GM18951 (cell line): ENCODE data around the gene NXN.
"Not testable (repeated sequence)": the region's sequence is repeated elsewhere in the genome, so short reads cannot be mapped to it uniquely, and the experiment has no call there.

ENCODE experiments used
- POLR2A ChIP-seq: IDR thresholded peaks from 4 replicates; pipeline ENCODE4 v1.6.1; 2011; ENCODE audit warnings: mild to moderate bottlenecking; ENCODE audit not compliant: insufficient read length, insufficient read depth; ENCODE audit errors: extremely low read depth
- in situ Hi-C: fragments of 300-500 bp; cut with MboI; formaldehyde crosslinking; loops from one replicate; pipeline ENCODE4 v1.12.0; 2022; ENCODE audit warnings: low sequenced_read_pairs, mixed read lengths, inconsistent platforms; ENCODE audit not compliant: unreplicated experiment

NXN gene

DNA sequence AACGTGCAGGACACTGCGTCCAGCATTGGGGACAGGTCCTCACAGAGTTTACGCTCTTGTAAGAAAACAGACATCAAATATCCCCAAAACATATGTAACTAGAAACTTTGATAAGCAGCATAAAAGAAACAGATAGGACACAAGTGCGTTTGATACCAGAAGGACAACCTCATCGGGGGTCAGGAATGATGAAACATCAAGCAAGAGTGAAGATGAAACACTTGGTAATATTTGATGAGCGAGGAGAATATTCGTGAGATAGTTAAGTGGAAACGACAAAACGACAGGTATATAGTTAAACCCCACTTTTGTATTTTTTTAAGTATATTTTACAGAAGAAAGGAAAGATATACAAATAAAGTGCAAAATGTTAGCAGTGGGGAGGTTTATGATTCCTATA, 55.9 kb downstream of the NXN start:
- in situ Hi-C loops: no loop called here
- no peak for TF ChIP-seq POLR2A

DNA sequence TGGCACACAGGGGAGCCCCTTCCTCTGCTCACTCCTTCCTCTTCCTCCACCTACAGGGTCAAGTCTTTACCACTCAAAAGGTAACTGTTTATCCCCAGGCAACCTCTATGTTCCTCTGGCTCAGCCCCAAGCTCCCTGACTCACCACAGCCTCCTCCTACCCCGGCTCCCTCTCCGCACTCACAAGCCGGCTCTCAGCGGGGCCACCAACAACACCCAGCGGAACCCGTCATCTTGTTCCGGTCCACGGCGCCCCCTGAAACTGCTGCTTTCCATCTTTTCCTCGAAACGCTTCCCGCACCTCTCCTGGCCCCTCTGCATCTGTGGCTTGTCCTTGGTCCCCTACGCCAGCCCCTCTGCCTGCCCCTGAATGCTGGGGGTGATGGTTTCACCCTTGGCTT, 58.4 kb downstream of the NXN start:
- in situ Hi-C loops: no loop called here
- no peak for TF ChIP-seq POLR2A

DNA sequence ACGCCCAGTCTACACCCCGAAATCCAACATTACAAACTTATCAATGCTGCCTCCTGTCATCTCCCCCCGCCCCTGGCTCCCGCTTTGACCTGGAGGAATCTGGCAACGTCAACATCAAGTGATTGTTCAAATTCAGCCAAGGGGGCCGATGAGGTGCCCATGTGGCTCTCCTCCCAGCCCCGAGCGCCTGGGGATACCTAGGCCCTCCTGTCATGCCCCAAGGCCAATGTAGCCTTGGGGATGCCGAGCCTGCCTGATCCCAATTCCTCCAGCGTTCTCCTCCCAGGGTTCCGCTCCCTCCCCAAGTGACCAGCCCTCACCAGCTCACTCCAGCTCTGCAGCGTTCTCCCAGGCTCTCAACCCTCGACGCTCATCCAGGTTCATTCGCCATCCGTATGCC, 59.4 kb downstream of the NXN start:
- in situ Hi-C loops: no loop called here
- TF ChIP-seq POLR2A: no peak

DNA sequence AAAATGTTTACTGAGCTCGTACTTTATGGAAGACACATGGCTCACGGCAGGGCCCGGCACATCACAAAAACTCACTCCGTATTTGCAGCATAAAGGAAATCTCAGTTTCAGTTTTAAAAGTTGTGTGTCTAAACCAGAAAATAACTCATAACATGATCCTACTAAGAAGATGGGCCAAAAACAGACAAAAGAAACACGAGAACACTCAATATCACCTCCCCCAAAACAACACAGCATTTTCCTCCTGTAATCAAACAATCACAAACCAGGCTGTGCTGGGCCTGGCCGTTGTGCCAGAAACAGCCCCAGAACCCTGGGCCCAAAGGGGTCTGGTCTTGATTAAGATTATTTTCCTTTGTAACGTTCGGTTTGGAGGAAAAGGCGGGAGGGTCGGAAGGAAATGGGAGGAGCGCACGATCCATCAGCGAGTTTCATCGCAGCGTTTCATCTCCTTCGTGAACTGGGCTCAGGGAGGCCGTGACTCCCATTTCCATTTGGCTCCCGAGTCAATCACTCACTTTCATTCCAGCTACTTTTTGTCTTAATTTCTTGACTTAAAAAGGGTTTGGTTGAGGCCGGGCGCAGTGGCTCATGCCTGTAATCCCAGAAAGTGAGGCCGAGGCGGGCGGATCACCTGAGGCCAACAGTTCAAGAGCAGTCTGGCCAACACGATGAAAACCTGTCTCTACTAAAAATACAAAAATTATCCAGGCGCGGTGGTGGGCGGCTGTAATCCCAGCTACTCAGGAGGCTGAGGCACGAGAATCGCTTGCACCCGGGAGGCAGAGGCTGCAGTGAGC, 61.4 kb downstream of the NXN start:
- TF ChIP-seq POLR2A: no peak
- in situ Hi-C loops: no loop called here

DNA sequence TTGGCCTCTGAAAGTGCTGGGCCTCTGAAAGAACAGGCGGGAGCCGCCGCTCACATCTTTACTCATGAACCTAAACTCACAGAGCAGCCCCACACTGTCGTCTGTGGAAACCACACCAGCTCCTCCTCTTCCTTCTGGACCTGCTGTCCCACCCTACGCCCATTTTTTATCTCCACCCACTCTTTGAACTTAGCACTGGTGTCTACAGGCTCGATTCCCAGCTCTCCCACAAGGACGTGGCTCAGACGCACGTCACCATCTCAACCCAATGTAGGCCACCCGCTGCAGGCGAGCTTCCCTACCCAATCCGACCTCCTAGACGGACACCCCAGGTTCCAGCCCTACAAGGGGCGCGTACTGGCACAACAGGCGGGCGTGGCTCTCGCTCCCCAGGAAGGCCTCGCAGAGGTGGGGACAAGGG, 62.2 kb downstream of the NXN start:
- no peak for TF ChIP-seq POLR2A

DNA sequence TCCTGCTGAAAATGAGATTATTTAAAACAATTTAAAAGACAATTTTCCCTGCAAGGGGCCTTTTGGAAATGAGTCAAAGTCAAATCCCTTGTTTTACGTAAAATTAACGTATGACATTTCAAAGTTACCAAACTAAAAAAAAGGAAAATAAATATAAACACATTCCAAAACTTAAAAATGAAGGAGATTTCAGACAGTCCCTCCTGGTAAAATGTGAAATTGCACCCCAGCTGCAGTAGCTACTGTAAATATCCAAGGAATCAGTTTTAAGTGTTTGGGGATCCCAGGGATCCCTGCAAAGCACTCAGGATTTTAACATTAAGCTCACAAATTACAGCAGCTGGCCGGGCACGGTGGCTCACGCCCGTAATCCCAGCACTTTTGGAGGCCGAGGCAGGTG, 63.3 kb downstream of the NXN start:
- in situ Hi-C loops: no loop called here
- no peak for TF ChIP-seq POLR2A

More for the DNA sequence above, 62.2 kb downstream of the NXN start:
- in situ Hi-C loops: no loop called here

DNA sequence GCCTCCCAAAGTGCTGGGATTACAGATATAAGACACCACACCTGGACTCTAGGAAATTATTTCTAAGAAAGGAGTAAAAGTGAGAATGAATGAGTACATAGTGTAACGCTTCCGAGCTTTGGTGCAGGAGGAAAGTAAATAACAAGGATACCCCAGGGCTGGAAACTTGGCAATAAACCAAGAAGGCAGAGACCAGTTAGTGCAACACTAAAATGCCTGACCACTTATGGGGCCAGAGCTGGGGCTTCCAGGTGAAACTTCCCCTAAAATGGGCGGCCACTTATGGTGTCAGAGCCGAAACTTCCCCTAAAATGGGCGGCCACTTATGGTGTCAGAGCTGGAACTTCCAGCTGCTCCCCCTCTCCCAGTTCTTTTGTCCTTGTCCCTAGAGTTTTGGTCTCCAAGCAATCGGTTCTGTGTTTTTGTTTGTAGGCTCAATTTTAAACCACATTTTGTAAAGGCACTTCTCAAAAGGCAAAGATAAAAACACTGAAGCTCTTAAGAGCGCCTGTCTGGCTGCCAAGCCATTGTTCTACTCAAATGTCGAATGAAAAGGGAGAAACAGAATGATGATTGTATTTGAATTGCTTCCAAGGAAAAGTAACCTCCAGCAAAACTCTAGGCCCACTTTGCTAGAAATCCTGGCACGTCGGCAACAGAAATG, 63.9 kb downstream of the NXN start:
- no peak for TF ChIP-seq POLR2A
- in situ Hi-C loops: no loop called here

DNA sequence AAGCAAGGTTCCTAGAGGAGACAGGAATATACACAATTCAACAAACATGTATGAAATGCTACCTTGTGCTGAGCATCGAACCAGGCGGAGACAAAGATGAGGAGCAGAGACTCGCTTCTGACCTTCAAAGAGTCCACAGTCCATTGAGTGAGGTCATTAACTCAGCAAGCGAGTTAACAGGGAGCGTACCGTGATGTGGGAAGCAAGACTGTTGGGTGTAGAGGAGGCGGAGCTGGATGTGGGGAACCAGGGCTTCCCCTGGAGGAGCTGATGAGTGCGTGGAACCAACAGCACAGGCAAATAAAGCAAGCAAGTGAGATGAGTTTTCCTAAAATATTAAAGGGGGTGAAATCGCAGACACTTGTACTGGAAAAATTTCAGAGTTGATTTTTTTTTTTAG, 65.0 kb downstream of the NXN start:
- TF ChIP-seq POLR2A: no peak
- in situ Hi-C loops: no loop called here

DNA sequence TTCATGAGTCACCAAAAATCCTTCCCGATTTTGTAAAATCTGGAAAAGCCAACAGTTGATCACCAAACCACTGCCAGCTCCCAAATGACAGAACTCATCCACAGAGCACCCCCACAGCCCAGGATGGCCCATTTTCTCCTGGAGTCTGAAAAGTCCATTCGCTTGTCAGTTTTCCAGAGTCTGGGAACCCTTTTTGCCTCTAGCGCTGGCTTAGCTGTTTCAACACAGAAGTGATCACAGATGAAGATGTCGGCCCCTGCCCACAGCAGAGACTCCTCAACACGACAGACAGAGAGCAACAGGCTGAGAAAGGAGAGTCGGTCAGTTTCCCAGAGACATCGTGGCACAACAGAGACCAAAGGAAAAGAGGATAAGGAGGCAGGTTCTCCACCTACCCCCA, 66.4 kb downstream of the NXN start:
- TF ChIP-seq POLR2A: no peak
- in situ Hi-C loops: no loop called here

DNA sequence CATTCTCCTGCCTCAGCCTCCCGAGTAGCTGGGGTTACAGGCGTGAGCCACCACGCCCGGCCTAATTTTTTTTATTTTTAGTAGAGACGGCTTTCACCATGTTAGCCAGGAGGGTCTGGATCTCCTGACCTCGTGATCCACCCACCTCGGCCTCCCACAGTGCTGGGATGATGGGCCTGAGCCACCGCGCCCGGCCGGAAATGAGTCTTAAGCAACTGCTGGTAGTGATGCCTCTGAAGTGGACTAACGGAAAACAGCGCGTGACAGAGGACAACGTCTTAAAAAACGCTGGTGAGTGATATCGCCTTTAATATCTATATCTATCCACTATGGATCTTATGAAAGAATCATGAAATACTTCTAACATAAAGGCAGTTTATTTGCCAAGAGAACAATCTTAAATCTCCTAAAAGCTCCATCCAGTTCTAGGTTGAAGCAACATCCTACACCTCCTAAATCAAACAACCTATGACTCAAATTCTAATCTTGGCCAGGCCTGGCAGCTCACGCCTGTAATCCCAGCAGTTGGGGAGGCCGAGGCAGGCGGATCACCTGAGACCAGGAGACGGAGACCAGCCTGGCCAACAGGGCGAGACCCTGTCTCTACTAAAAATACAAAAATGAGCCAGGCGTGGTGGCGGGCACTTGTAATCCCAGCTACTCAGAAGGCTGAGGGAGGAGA, 69.8 kb downstream of the NXN start:
- TF ChIP-seq POLR2A: no peak
- in situ Hi-C loops: no loop called here

DNA sequence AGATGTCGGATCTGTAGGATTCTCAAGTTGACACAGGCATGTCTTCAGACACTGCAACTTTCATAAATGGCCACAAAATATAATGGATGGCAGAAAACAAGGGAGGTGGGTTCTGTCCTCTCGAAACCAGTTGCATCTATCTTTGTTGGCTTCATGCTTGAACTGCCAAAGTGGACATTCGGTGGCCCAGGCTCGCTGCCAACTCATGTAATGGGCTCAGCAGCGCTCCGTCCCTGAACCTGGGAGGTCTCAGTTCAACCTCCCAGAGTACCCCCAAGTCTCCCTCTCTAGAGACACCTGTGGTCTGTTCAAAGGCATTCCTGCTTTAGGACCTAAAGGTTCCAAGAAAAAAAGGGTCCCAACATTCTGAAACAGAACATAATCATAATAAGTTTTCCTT, 71.9 kb downstream of the NXN start:
- in situ Hi-C loops: no loop called here
- no peak for TF ChIP-seq POLR2A

DNA sequence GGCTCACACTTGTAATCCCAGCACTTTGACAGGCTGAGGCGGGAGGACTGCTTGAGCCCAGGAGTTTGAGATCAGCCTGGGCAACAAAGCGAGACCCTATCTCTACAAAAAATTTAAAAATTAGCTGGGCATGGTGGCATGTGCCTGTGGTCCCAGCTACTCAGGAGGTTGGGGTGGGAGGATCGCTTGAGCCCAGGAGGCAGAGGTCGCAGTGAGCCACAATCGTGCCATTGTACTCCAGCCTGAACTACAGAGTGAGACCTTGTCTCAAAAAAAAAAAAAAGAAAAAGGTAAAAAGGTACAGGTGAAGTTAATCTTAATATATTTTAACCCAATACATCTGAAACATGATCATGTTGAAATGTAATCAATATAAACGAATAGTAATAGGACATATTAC, 73.9 kb downstream of the NXN start:
- in situ Hi-C loops: not testable (repeated sequence)

DNA sequence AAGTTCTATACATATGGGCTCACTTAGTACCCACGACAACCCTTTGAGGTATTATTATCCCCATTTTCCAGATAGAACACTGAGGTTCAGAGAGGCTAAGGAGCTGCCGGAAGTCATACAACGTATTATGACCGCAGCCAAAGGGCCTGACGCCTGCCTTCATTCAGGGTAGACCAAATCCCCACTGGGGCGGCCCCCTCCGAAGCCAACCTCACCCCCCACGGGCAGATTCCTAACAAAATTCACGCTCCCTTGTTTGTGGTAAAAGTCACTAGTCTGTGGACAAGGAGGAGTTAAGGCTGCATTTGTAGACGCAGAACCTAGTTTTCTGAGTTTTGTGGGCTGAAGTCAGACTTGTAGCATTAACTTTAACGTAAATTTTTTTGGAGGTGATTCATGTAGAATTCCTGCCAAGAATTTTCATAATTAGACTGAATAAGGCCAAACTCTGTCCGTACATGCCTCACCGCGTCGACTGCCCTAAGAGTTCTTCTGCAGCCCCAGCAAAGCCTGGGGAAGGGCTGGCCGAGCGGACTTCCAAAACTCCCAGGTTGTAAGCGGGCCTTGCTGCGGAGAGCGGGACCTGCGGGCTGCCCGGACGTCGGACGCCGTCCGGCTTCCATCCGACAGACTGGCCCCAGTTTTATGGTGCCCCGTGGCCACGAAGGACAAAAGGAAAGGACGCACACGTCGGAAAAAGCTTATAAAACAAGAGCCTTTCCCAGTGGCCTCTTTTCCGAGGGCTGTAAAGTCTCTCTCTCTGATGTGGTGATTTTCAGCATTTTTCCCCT, 75.7 kb downstream of the NXN start:
- in situ Hi-C loops: no loop called here
- no peak for TF ChIP-seq POLR2A
